Measurements from ENCODE around the gene HLA-F. TPM values are rescaled to one million over a fixed set of nuclear protein-coding genes. Genes with fewer than 3 reads are reported as not detected.
A peak's percentile ranks its signal among the peaks of the same experiment; 100 is the strongest.

Gene HLA-F
- 30.4 and 44.2 TPM in 2 replicates for total RNA-seq

DNA sequence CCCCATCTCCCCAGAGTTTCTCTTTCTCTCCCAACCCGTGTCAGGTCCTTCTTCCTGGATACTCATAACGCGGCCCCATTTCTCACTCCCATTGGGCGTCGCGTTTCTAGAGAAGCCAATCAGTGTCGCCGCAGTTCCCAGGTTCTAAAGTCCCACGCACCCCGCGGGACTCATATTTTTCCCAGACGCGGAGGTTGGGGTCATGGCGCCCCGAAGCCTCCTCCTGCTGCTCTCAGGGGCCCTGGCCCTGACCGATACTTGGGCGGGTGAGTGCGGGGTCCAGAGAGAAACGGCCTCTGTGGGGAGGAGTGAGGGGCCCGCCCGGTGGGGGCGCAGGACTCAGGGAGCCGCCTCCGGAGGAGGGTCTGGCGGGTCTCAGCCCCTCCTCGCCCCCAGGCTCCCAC, at the start of gene HLA-F:
HLA-F (plus strand) TSS at position 173 of the 404 bp plus-strand sequence; CDS start at position 203, 30 bp downstream.
- DNase-seq (ENCODE audit: insufficient read length, low spot score, missing footprints) = peak; percentile 98
- Histone ChIP-seq H3K27me3 (ENCODE audit: insufficient read depth, low read length) (no peaks in the 10 kb centered on the region), H3K4me2 (ENCODE audit: insufficient read depth, low read length) (peak within 1 kb of the TSS; percentile 79), H4K20me1 (ENCODE audit: insufficient read depth, low read length) (peaks cover 6% of the 10 kb centered on the region), H2AFZ (ENCODE audit: low read length) (peak within 1 kb of the TSS; percentile 85), H3K4me3 (ENCODE audit: insufficient read depth, low read length) (peak within 1 kb of the TSS; percentile 84), H3K27ac (ENCODE audit: low read depth, low read length) (peak within 1 kb of the TSS; percentile 47), H3K9me3 (ENCODE audit: low read depth, low read length) (no peaks in the 10 kb centered on the region), H3K36me3 (ENCODE audit: insufficient read depth, low read length) (no peaks in the 10 kb centered on the region), H3K4me1 (ENCODE audit: insufficient read depth, low read length) (no peaks in the 10 kb centered on the region), H3K79me2 (ENCODE audit: insufficient read depth, low read length) (no peaks in the 10 kb centered on the region)
- TF ChIP-seq, protein P1, sequence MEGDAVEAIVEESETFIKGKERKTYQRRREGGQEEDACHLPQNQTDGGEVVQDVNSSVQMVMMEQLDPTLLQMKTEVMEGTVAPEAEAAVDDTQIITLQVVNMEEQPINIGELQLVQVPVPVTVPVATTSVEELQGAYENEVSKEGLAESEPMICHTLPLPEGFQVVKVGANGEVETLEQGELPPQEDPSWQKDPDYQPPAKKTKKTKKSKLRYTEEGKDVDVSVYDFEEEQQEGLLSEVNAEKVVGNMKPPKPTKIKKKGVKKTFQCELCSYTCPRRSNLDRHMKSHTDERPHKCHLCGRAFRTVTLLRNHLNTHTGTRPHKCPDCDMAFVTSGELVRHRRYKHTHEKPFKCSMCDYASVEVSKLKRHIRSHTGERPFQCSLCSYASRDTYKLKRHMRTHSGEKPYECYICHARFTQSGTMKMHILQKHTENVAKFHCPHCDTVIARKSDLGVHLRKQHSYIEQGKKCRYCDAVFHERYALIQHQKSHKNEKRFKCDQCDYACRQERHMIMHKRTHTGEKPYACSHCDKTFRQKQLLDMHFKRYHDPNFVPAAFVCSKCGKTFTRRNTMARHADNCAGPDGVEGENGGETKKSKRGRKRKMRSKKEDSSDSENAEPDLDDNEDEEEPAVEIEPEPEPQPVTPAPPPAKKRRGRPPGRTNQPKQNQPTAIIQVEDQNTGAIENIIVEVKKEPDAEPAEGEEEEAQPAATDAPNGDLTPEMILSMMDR (IDR thresholded peaks at IDR 0.05; ENCODE audit: extremely low read depth, low read depth, low read length) = no peak

DNA sequence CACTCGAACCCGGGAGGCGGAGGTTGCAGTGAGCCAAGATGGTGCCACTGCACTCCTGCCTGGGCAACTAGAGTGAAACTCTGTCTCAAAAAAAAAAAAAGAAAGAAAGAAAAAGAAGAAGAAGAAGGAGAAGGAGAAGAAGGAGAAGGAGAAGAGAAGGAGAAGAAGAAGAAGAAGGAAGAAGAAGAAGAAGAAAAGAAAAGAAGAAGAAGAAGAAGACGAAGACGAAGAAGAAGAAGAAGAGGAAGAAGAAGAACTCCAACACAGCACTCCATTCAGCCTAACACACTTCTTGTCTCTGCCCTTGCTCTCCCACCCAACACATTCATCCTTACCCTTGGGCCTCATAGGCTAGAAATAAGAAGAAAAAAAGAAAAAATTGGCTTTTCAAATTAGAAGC, 49.2 kb upstream of the HLA-F start:
- Histone ChIP-seq H2AFZ (ENCODE audit: low read length) (no peak overlapping the region), H3K4me3 (ENCODE audit: insufficient read depth, low read length) (no peak overlapping the region), H3K36me3 (ENCODE audit: insufficient read depth, low read length) (no peaks in the 10 kb centered on the region), H4K20me1 (ENCODE audit: insufficient read depth, low read length) (no peaks in the 10 kb centered on the region), H3K9me3 (ENCODE audit: low read depth, low read length) (no peaks in the 10 kb centered on the region), H3K79me2 (ENCODE audit: insufficient read depth, low read length) (no peaks in the 10 kb centered on the region), H3K4me2 (ENCODE audit: insufficient read depth, low read length) (no peak overlapping the region), H3K27ac (ENCODE audit: low read depth, low read length) (no peak overlapping the region), H3K4me1 (ENCODE audit: insufficient read depth, low read length) (no peaks in the 10 kb centered on the region), H3K27me3 (ENCODE audit: insufficient read depth, low read length) (no peaks in the 10 kb centered on the region)
- TF ChIP-seq, protein P1 (IDR thresholded peaks at IDR 0.05; ENCODE audit: extremely low read depth, low read depth, low read length) = no peak
- no peak for DNase-seq (ENCODE audit: insufficient read length, low spot score, missing footprints)

DNA sequence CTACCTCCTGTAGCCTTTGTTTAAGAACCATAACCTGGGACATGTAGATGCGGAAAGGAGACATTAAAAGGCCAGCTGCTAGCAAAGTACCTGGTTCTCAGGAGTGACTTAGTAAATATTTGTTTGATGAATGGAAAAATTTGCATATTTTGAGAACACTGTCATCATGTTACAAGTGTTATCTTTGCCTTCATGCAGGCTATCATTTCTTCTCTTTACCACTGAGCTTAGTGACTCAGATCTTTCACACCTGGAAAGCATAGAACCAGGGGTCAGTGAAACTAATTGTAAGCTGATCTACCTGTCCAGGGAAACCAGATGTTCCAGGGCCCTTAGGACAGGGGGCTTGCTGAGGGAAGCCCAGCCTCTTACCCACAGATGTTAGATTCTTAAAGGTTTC, 47.7 kb upstream of the HLA-F start:
- Histone ChIP-seq H3K27me3 (ENCODE audit: insufficient read depth, low read length) (no peaks in the 10 kb centered on the region), H2AFZ (ENCODE audit: low read length) (no peak overlapping the region), H3K27ac (ENCODE audit: low read depth, low read length) (no peak overlapping the region), H3K79me2 (ENCODE audit: insufficient read depth, low read length) (no peaks in the 10 kb centered on the region), H3K36me3 (ENCODE audit: insufficient read depth, low read length) (no peaks in the 10 kb centered on the region), H3K4me2 (ENCODE audit: insufficient read depth, low read length) (no peak overlapping the region), H3K4me3 (ENCODE audit: insufficient read depth, low read length) (no peak overlapping the region), H3K4me1 (ENCODE audit: insufficient read depth, low read length) (no peaks in the 10 kb centered on the region), H3K9me3 (ENCODE audit: low read depth, low read length) (no peaks in the 10 kb centered on the region), H4K20me1 (ENCODE audit: insufficient read depth, low read length) (no peaks in the 10 kb centered on the region)
- TF ChIP-seq, protein P1 (IDR thresholded peaks at IDR 0.05; ENCODE audit: extremely low read depth, low read depth, low read length) = no peak
- no peak for DNase-seq (ENCODE audit: insufficient read length, low spot score, missing footprints)

DNA sequence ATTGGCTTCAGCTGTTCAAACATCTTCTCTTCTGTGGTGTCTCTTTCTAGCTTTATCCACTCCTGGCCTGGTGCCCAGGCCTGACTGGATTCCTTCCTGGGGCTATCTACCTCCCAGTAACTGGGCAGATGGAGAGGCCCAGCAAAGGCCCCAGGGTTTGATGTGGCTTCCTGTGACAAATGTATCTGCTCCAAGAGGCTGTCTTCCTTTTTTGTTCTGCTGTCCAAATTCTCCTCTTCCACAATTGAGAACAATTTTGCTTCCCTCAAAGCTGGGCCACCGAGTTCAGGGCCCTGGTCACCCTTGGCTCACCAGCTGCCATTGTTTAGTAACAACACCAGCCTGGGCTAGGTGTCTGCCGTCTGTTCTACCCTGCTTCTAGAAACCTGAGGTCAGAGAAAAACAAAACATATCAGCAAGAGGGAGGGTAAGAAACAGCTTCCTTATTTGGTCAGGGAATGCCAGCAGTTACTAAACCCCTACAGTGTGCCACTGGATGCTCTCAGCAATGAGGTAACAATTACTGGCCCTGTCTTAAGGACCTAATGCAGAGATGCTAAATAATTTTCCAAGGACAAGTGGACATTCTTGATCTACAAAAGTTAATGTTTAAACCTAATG, 46.1 kb upstream of the HLA-F start:
- TF ChIP-seq, protein P1 (IDR thresholded peaks at IDR 0.05; ENCODE audit: extremely low read depth, low read depth, low read length) = no peak
- H3K4me3 ChIP-seq (ENCODE audit: insufficient read depth, low read length) = no peak overlapping the region
- H3K4me1 ChIP-seq (ENCODE audit: insufficient read depth, low read length) = no peaks in the 10 kb centered on the region
- no peak overlapping the region for H3K4me2 ChIP-seq (ENCODE audit: insufficient read depth, low read length)
- no peaks in the 10 kb centered on the region for H4K20me1 ChIP-seq (ENCODE audit: insufficient read depth, low read length)
- no peaks in the 10 kb centered on the region for H3K27me3 ChIP-seq (ENCODE audit: insufficient read depth, low read length)
- H2AFZ ChIP-seq (ENCODE audit: low read length) = no peak overlapping the region
- no peaks in the 10 kb centered on the region for H3K36me3 ChIP-seq (ENCODE audit: insufficient read depth, low read length)
- DNase-seq (ENCODE audit: insufficient read length, low spot score, missing footprints) = no peak
- no peaks in the 10 kb centered on the region for H3K79me2 ChIP-seq (ENCODE audit: insufficient read depth, low read length)
- no peaks in the 10 kb centered on the region for H3K9me3 ChIP-seq (ENCODE audit: low read depth, low read length)
- H3K27ac ChIP-seq (ENCODE audit: low read depth, low read length) = no peak overlapping the region

Data from osteoblast (primary cell).